KG1 (cell line): ENCODE measurements around the gene A2ML1.
"Not testable (repeated sequence)": the region's sequence is repeated elsewhere in the genome, so short reads cannot be mapped to it uniquely, and the experiment has no call there.

Source experiments
- DNase-seq: peaks from one replicate; lab custom pipeline; 2025; lab: John Stamatoyannopoulos, UW

The A2ML1 gene

DNA sequence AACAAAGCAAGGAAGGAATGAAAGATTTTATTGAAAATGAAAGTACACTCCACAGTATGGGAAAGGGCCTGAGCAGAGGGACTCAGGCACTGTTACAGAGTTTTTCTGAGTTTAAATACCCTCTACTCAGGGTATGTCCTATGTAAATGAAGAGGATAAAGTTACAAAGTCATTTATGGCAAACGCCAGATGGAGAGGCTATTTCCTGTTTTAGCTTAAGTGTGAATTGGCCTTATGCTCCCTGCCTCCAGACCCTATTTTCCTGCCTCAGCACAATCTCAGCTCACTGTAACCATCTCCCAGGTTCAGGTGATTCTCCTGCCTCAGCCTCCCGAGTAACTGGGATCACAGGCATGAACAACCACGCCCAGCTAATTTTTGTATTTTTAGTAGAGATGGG is 85.1 kb downstream of the A2ML1 start:
- DNase-seq, result no peak

DNA sequence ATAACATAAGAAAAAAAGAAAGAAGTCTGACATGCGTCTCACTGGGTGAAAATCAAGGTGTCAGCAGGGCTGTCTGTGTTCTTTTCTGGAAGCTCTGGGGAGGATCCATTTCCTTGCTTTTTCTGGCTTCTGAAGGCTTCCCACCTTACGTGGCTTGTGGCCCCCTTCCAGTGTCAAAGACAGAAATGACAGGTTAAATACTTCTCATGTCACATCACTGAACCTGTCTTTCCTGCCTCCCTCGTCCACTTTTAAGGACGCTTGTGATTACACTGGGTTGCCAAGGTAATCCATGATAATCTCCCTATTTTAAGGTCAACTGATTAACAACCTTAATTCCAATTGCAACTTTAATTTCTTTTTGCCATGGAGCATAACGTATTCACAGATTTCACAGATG is 87.3 kb downstream of the A2ML1 start:
- DNase-seq, result no peak

DNA sequence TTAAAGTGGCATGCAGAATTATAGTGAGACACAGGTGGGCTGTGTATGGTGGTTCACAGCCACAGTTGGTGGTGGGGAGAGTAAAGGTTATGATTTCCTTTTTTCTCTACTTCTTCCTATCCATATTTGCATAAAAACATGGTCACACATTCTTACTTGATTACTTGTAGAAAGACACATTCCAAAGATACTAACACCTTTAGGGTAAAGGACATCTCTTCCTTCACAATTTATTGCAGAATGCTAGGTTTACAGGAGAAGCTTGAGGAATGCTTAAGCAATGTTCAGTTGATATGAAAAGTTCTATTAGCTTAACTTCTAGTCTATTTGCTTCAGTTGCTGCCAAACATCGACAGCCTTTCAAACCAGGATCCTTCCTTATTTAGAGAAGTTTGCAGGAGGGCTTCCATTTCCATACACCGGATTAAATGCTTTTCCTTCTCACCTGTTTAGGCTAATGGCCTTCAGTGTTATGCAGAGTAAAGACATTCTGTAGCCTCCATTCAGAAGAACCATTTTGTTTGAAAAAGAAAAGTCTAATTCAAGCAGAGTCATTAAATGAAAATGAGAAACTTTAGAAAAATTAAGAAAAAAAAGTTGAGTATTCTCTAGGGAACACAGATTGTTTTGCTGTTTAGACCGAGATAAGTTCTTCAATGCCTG is 89.3 kb downstream of the A2ML1 start:
- DNase-seq, result no peak

DNA sequence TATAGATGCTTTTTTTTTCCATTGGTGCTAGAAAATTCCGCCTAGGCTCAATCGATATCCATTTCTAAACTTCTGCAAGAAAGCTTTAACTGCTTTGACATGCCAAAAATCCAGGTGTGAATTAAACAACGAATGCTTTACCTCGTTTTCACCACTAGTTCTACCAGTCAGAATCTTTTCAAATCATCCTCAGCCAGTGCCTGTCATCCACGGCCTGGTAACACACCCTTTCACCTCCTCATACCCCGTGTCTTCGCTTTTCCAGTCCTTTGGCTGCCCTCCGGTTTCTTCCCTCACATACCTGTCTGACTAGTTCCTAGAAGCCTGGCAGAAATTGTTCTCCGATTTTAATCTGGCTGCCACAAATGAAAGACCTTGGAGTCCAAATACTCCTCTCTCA is 90.5 kb downstream of the A2ML1 start:
- DNase-seq, result no peak

DNA sequence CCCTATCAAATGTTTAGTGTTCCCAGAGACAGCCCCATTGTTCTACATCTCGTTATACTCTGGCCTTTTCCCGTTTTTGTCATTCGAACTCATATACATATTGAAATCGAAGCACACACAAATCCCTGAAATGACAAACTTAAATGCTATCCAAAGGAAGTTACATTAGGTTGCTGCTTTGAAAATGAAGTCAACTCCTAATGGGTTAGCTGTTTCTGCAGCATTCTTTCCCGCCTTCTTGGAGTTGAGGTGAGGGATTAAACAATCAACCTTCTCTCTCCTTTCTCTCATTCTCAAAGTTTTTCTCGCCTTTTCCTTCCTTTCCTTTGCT is 91.2 kb downstream of the A2ML1 start:
- no peak for DNase-seq

DNA sequence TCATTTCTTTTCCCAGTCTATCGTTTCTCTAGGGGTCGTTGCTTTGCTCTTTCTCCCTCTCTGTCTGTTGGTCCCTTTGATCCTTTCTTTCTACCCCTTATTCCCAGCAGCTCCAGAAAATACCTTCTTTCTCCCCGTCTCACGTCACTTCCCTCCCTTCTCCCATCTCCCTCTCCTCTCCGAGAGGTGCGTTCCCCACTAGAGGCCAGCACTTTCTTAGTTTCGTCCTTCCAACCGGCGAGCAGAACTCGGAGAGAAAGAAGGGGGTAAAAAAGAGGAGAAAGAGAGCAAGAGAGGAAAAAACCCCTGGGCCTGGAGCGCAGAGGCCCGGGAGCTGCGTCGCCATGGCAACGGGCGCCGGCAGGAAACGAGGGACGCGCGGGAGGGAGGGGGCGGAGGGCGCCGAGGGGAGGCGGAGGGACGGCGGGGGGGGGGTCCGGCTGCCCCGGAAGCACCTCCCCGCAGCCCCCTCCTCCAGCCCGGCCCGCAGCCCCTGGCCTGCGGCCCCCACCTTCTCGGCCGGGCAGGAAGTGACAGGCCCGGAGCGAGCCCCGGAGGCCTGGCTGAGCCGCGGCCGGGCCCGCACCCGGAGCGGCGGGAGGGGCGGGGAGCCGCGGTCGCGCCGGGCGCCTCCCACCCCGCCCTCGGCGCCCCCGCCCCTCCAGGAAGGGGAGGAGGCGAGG is 91.8 kb downstream of the A2ML1 start, which contains the start of gene PHC1:
Gene PHC1 (plus strand): TSS at position 477 of the 683 bp plus-strand sequence. CDS start 3,169 bp downstream, outside the sequence.
- peak; percentile 22 for DNase-seq

DNA sequence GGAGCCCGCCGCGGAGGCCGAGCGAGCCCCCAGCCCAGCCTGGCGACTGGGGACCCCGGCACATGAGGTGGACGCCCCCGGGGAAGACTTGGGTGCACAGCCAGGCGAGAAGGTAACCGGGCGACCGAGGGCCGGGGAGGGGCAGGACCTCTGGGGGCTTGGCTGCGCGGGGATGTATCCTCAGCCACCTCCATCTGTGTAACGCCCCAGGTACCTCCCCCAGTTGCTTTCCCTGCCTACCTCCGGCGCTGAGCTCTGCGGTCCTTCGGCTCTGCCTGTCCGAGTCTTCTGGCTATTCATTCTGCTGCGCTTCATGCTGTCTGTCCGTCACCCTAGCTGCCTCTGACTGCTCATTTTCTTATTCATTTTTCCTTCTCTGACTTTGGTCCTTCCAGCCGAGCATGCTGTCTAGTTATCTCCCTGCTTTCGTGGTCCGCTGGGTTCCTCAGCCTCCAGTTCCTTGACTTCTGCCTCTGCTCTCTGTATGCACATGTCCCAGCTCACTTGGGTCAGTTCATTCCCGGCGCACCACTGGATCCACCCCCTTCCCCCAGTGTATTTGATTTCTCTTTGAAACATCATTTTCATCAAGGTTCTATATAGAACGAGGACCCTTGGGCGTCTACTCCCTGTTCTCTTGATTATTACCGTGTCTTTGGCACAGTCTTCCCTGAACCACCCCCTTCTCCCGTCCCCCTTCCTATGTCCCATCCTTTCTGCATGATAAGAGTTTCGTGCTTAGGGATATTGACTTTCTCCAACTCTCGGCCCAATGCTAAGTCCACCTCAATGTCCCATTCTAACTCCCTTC is 92.5 kb downstream of the A2ML1 start:
- DNase-seq, result no peak

DNA sequence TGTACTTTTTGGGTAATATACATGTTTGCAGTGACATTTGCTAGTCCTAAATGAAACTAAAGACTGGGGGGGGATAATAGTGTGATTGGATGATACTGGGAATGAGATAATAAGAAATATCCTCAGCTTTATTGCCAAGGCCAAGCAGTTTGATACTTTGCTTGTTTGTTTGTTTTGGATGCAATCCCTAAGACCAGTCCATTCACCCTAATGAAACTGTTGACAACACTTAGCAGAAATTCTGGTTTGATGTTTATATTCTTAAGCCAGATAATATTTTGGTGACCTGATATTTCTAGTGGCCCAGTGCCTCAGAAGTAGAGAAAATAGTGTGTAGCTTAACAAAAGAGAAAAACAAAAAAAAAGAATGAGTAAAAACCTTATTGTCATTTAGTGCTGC is 93.7 kb downstream of the A2ML1 start:
- DNase-seq, result no peak

DNA sequence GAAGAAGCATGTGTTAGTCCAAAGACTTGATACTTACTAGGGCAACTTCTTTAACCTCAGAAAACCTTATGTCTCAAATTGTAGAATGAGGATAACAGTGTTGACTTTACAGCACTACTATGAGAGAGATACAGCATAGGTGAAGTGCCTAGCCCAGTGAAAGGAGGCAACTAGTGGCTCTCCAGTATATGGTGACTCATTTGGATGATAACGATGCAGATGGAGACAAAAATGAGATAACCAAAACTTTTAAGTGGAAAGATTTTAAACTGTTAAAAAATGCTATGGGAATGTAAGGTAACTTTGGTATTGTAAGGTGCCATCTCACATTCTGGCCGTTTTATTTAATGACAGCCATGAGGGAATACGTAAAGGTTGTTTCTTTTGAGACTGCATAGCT is 94.6 kb downstream of the A2ML1 start:
- no peak for DNase-seq

DNA sequence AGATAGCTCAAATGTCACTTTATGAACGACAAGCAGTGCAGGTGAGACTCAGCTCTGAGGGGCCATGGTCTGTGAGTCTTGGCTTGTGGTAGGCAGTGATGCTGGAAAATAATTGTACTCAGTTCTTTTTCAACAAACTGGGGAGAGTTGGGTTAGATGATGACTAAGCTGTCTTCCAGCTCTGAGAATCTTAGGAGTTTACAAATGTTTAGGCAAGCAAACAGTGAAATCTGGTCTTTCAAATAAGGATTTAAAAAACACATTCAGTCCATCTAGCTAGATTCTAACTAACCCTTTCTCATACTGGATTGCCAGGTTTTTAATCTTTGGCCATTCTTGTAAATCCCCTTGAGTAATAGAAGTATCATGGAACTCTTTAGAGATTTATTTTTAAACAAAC is 95.3 kb downstream of the A2ML1 start:
- DNase-seq, result no peak

DNA sequence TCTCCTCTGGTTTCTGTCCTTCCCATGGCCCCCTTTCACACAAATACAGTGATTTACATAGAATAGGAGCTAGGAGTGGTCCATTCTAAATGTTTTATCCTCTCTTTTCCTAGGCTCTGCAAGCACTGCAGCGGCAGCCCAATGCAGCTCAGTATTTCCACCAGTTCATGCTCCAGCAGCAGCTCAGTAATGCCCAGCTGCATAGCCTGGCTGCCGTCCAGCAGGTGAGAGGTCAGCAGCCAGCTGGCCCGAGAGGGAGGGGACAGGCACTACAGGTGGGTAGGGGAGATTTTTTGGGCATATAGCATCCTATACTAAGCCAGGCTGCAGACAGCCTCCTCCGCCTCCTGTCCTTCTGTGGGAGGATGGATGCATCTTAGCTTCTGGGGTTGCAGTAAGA is 97.2 kb downstream of the A2ML1 start:
- DNase-seq, result not testable (repeated sequence)

DNA sequence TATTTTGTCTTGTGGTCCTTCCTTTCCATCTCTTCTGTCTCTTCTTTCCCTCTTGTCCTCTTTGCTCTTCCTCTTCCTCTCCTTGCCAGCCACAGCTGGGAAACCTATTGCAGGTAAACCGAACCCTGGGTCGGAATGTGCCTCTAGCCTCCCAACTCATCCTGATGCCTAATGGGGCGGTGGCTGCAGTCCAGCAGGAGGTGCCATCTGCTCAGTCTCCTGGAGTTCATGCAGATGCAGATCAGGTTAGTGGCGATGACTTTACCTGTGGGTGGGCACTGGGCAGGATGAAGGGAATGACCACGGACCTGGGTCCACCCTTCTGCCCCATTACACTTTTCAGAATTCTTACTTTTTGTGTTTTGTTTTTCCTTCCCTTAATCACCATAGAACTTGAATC is 100.1 kb downstream of the A2ML1 start:
- no peak for DNase-seq
